Transverse colon (tissue), 4 donors: Measurements from ENCODE around the gene EYA2. TPM values are rescaled to one million over a fixed set of nuclear protein-coding genes. Genes with fewer than 3 reads are reported as not detected.

Experiments used
- DNase-seq: peaks from one replicate; pipeline ENCODE4 v3.0.0-alpha.2; 2019
- H3K27ac ChIP-seq, 4 donors: fragments of 200-600 bp; sonication (generic); 2 replicates each; pipeline ENCODE4 v1.5.1; 2016 to 2018; ENCODE audit warnings: inconsistent platforms in 4 of 4
- H3K27me3 ChIP-seq: fragments of 200-600 bp; sonication (generic); 2 replicates; pipeline ENCODE4 v1.5.1; 2017; ENCODE audit warnings: inconsistent platforms
- H3K36me3 ChIP-seq, 4 donors: fragments of 200-600 bp; sonication (generic); 2 replicates each; pipeline ENCODE4 v1.5.1; 2017 to 2019; ENCODE audit warnings: inconsistent platforms in 4 of 4
- H3K4me1 ChIP-seq, 4 donors: fragments of 200-600 bp; sonication (generic); 2 replicates each; pipeline ENCODE4 v1.5.1; 2017 to 2020; ENCODE audit warnings: inconsistent platforms in 4 of 4
- H3K4me3 ChIP-seq, 4 donors: fragments of 200-600 bp; sonication (generic); 1 replicate in 1 of 4; 2 replicates in 3 of 4; pipeline versions ENCODE4 v1.5.1 to v1.6.1; 2017 to 2019; ENCODE audit warnings: inconsistent platforms in 4 of 4
- H3K9me3 ChIP-seq, 2 donors: fragments of 200-600 bp; sonication (generic); 2 replicates each; pipeline ENCODE4 v1.5.1; 2017 to 2019; ENCODE audit warnings: inconsistent platforms in 2 of 2
- EP300 ChIP-seq: sonication (generic); formaldehyde crosslinking; IDR thresholded peaks from one replicate; pipeline ENCODE4 v1.6.1; 2017; ENCODE audit warnings: antibody characterized with exemption, low read depth
- POLR2A ChIP-seq: fragments of 450-650 bp; IDR thresholded peaks from one replicate; pipeline ENCODE4 v1.6.1; 2016; ENCODE audit warnings: antibody characterized with exemption, mild to moderate bottlenecking, moderate library complexity
- POLR2AphosphoS5 ChIP-seq, 3 donors: sonication (generic); formaldehyde crosslinking; IDR thresholded peaks; one replicate each; pipeline ENCODE4 v1.6.1; 2016; ENCODE audit warnings: antibody characterized with exemption in 3 of 3
- WGBS, 2 donors: methylation state at CpG; one replicate each; pipeline ENCODE4 v1.1.5; 2018; ENCODE audit warnings: low coverage in 1 of 2; 5-methylcytosine and 5-hydroxymethylcytosine counted together
- in situ Hi-C, 4 donors: fragments of 200-750 bp; cut with MboI; loops; one replicate each; pipeline versions ENCODE4 v1.15.0 to v1.15.1; 2017; ENCODE audit warnings: low sequenced_read_pairs in 3 of 4, low pct_ligation_motif_present in 1 of 4, low pct_unique_long_range_greater_than_20kb in 1 of 4
- intact Hi-C: fragments of 100-400 bp; cut with DNase I; formaldehyde crosslinking; loops from one replicate; pipeline ENCODE4 v1.15.1; 2023; ENCODE audit warnings: low total_unique reads
- total RNA-seq, 4 donors: library from RNA; depleted of rRNA; stranded (reverse); fragments of >200 nt; gene quantifications; one replicate each; pipeline ENCODE4 v1.1.0, GENCODE V29; 2016
- TF ChIP-seq, protein P1 (sequence below), 5 experiments: fragments of 200-600 bp in 3 of 5; fragments of 450-650 bp in 2 of 5; sonication (generic) in 3 of 5; IDR thresholded peaks; 1 replicate in 2 of 5; 2 replicates in 3 of 5; pipeline ENCODE4 v1.5.1; 2016 to 2017; ENCODE audit warnings: antibody characterized with exemption in 5 of 5, inconsistent platforms in 3 of 5, mild to moderate bottlenecking in 2 of 5, moderate library complexity in 1 of 5

EYA2 gene
- total RNA-seq, 4 donors from 2014 or later: 4.5 to 17.5 (median 10.9) TPM

DNA sequence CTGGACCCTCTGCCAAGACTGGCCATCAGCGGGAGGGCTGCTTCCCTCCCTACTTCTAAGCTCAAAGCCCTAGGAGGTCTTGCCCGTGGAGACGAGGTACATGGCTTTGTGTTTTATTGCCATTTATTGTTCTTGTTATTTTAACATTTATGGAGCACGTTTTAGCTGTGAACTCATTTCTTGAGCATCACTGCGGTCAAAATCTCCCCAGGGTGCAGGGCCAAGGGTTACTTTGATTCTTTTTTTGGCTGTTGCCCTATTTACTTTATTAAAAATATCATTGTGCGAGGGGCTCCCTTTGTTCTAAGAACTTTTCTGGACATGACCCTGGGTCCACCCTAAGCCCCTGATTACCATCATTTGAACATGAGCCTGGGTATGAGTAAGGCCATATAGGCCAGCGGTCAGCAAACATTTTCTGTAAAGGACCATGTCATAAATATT, 51.6 kb downstream of the EYA2 start:
- intact Hi-C loops (no loop called here), in situ Hi-C loops (no loop called here)
- Histone ChIP-seq H3K4me3 (no peak overlapping the region), H3K9me3 (no peaks in the 10 kb centered on the region), H3K36me3 (no peaks in the 10 kb centered on the region), H3K4me1 (peaks cover 0 to 3% (median 0%) of the 10 kb centered on the region in 4 donors), H3K27me3 (no peaks in the 10 kb centered on the region), H3K27ac (no peak overlapping the region)
- no peak for DNase-seq
- WGBS, 2 donors: 61 to 90% methylated on average over 3 to 7 of the region's 7 CpGs
- TF ChIP-seq, protein P1, sequence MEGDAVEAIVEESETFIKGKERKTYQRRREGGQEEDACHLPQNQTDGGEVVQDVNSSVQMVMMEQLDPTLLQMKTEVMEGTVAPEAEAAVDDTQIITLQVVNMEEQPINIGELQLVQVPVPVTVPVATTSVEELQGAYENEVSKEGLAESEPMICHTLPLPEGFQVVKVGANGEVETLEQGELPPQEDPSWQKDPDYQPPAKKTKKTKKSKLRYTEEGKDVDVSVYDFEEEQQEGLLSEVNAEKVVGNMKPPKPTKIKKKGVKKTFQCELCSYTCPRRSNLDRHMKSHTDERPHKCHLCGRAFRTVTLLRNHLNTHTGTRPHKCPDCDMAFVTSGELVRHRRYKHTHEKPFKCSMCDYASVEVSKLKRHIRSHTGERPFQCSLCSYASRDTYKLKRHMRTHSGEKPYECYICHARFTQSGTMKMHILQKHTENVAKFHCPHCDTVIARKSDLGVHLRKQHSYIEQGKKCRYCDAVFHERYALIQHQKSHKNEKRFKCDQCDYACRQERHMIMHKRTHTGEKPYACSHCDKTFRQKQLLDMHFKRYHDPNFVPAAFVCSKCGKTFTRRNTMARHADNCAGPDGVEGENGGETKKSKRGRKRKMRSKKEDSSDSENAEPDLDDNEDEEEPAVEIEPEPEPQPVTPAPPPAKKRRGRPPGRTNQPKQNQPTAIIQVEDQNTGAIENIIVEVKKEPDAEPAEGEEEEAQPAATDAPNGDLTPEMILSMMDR (IDR thresholded peaks at IDR 0.05): no peak
- TF ChIP-seq POLR2AphosphoS5 (IDR thresholded peaks at IDR 0.05): no peak
- TF ChIP-seq EP300: no peak
- no peak for TF ChIP-seq POLR2A

DNA sequence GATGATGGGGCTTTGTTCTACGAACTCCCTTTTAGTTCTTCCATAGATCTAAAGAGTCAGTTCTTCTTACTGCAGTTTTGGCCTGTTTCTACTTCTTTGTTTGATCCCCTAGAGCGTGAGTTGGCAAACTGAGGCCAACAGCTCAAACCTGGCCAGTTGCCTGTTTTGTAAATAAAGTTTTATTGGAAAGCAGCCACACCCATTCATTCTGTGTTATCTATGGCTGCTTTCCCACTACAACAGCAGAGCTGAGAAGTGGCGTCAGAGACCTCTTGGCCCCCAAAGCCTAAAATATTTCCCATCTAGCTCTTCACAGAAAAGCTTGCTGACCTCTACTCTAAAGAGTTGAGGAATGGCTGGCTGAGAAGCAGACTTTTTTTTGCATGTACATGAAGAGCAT, 52.2 kb downstream of the EYA2 start:
- Histone ChIP-seq H3K4me3 (no peak overlapping the region), H3K4me1 (peaks cover 0 to 3% (median 0%) of the 10 kb centered on the region in 4 donors), H3K27ac (no peak overlapping the region), H3K36me3 (no peaks in the 10 kb centered on the region), H3K27me3 (no peaks in the 10 kb centered on the region), H3K9me3 (no peaks in the 10 kb centered on the region)
- DNase-seq: no peak
- TF ChIP-seq, protein P1 (IDR thresholded peaks at IDR 0.05): no peak
- TF ChIP-seq EP300 (no peak), POLR2A (no peak)
- WGBS, 2 donors: 40 to 48% methylated on average over 3 of the region's 3 CpGs
- in situ Hi-C loops: no loop called here
- intact Hi-C loops: no loop called here

DNA sequence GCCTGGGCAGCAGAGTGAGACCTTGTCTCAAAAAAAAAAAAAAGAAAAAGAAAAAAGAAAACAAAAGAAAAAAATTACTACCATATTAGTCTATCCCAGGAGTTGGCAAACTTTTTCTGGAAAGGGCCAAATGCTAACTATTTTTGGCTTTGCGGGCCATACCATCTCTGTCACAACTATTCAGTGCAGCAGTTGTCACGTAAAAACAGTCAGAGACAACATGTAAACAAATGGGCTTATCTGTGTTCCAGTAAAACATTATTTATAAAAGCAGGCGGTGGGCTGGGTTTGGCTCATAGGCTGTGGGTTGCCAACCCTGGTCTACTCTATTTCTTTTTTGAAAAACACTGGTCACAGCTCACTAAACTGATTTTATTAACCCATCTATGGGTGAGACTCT, 53.4 kb downstream of the EYA2 start:
- H3K36me3 ChIP-seq: no peaks in the 10 kb centered on the region
- peaks cover 0 to 3% (median 0%) of the 10 kb centered on the region in 4 donors for H3K4me1 ChIP-seq
- H3K27ac ChIP-seq: no peak overlapping the region
- no peak for DNase-seq
- no peaks in the 10 kb centered on the region for H3K27me3 ChIP-seq
- intact Hi-C loops (no loop called here), in situ Hi-C loops (no loop called here)
- no peaks in the 10 kb centered on the region for H3K9me3 ChIP-seq
- whole genome bisulfite sequencing, 2 donors: 71 to 78% methylated on average over 2 to 3 of the region's 3 CpGs
- H3K4me3 ChIP-seq: no peak overlapping the region
- TF ChIP-seq POLR2AphosphoS5 (IDR thresholded peaks at IDR 0.05): no peak
- no peak for TF ChIP-seq EP300
- TF ChIP-seq, protein P1 (IDR thresholded peaks at IDR 0.05): no peak
- no peak for TF ChIP-seq POLR2A

DNA sequence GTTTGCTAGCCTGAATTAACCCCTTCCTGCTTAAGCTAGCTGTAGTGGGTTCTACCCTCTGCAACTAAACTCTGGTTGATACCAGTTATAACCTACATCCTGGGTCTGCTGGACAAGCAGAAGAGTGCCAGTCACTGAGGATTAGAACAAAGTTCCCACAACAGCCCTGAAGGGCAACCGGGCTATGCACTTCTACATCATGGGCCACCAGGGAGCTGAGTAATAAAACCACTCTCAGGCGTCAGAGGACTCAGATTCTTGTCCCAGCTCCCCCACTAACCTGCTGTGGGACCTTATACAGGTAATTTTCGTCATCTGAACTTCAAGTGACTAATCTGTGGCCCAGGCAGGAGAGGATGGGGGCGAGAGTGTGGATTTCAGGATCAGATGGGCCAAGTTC, 56.8 kb downstream of the EYA2 start:
- Histone ChIP-seq H3K27me3 (no peaks in the 10 kb centered on the region), H3K4me3 (no peak overlapping the region), H3K27ac (no peak overlapping the region), H3K4me1 (peaks cover 0 to 3% (median 0%) of the 10 kb centered on the region in 4 donors), H3K9me3 (peaks cover 0 to 2% of the 10 kb centered on the region in 2 donors), H3K36me3 (no peaks in the 10 kb centered on the region)
- intact Hi-C loops (no loop called here), in situ Hi-C loops (no loop called here)
- WGBS, 2 donors: 58% methylated on average over 4 of the region's 4 CpGs; no CpG with 5 or more reads in 1 of the 2 donors
- no peak for DNase-seq
- TF ChIP-seq, protein P1 (IDR thresholded peaks at IDR 0.05): no peak
- TF ChIP-seq EP300 (no peak), POLR2AphosphoS5 (IDR thresholded peaks at IDR 0.05) (no peak), POLR2A (no peak)
